Psoas muscle (tissue), 8 donors: Measurements from ENCODE around the gene TAOK2. TPM values are rescaled to one million over a fixed set of nuclear protein-coding genes. Genes with fewer than 3 reads are reported as not detected.
A peak's percentile ranks its signal among the peaks of the same experiment; 100 is the strongest.
"Not testable (repeated sequence)": the region's sequence is repeated elsewhere in the genome, so short reads cannot be mapped to it uniquely, and the experiment has no call there.

Experiments
- ATAC-seq, 4 donors: fragments of 200-7000 bp; cut with Tn5 transposase; one replicate each; pipeline ENCODE4 v1.9.1; 2020; ENCODE audit warnings: moderate library complexity in 3 of 4, mild to moderate bottlenecking in 2 of 4
- DNase-seq, 2 donors: peaks; one replicate each; pipeline ENCODE4 v3.0.0-alpha.2; 2020
- H3K27ac ChIP-seq: fragments of 200-600 bp; one replicate; pipeline ENCODE4 v1.8.0; 2022
- H3K27me3 ChIP-seq, 3 donors: fragments of 200-600 bp in 1 of 3; one replicate each; pipeline versions ENCODE4 v1.6.1 to v1.8.0; 2013 to 2022; ENCODE audit warnings: low read length in 2 of 3, mild to moderate bottlenecking in 2 of 3, moderate library complexity in 1 of 3; ENCODE audit not compliant: insufficient read depth in 3 of 3
- H3K36me3 ChIP-seq, 2 donors: fragments of 200-600 bp in 1 of 2; one replicate each; pipeline versions ENCODE4 v1.6.1 to v1.8.0; 2013 to 2022; ENCODE audit warnings: low read depth in 1 of 2, mild to moderate bottlenecking in 1 of 2, moderate library complexity in 1 of 2; ENCODE audit not compliant: insufficient read depth in 1 of 2
- H3K4me1 ChIP-seq: fragments of 200-600 bp; one replicate; pipeline ENCODE4 v1.8.0; 2022
- H3K4me3 ChIP-seq: fragments of 200-600 bp; one replicate; pipeline ENCODE4 v1.8.0; 2022; ENCODE audit warnings: mild to moderate bottlenecking
- H3K9me3 ChIP-seq: fragments of 200-600 bp; one replicate; pipeline ENCODE4 v1.8.0; 2022
- CTCF ChIP-seq: fragments of 200-600 bp; IDR thresholded peaks from one replicate; pipeline ENCODE4 v1.8.0; 2022; ENCODE audit warnings: antibody characterized with exemption
- WGBS, 3 donors: extraction: QIAGEN DNeasy Blood & Tissue Kit; methylation state at CpG; one replicate each; pipeline versions ENCODE4 v1.1.6 to v1.1.7; 2013; 5-methylcytosine and 5-hydroxymethylcytosine counted together
- intact Hi-C, 2 donors: fragments of 100-400 bp; cut with DNase I; formaldehyde crosslinking; loops; one replicate each; pipeline versions ENCODE4 v1.11.0 to v1.14.2; 2022
- polyA plus RNA-seq, 3 donors: library from polyadenylated mRNA; stranded (reverse); fragments of 200-250 nt; gene quantifications; one replicate each; pipeline ENCODE4 v1.2.3, GENCODE V29; 2013
- total RNA-seq, 4 donors: library from RNA; stranded (reverse); fragmentation: NEBNext Ultra II Directional in 2 of 4; extraction: Animal tissue kit (Norgen Biotek cat#: 25700) in 2 of 4; gene quantifications; one replicate each; pipeline versions ENCODE4 v1.2.1 to v1.2.4, GENCODE V29; 2021 to 2023
- donor health status: healthy with polysubstance abuse.
- donor health status: DM: no; HTN: no; CAD: no; lungs with moderate emphysema.
- donor health status: Bipolar disorder and iron deficiency.
- donor health status: healthy.
- donor health status: DM: yes; HTN: yes; CAD: no.
- donor health status: DM: no; HTN: no; CAD: no.
- donor health status: DM: no; HTN: no; CAD: no.
- donor health status: DM: yes; HTN: yes; CAD: no.

The TAOK2 gene
- total and polyA plus RNA-seq, 7 donors, result 15.7 to 30.2 (median 21.8) TPM

- H3K27ac ChIP-seq, result peak overlapping the region; percentile 90
- 1 to 2% (median 2%) methylated on average over 12 of the region's 12 CpGs for WGBS, 3 donors
- H3K27me3 ChIP-seq, result no peaks in the 10 kb centered on the region
- H3K36me3 ChIP-seq, result peaks cover 4 to 20% of the 10 kb centered on the region in 2 donors
- H3K4me1 ChIP-seq, result peaks cover 27% of the 10 kb centered on the region
- intact Hi-C loops, result loop anchor here (5.0 kb wide), 3 partner anchors 36 to 51 kb away; partner anchors contain the start of genes TAOK2 (in 1 of the 2) and TMEM219 (in 1 of the 2)
- H3K4me3 ChIP-seq, result peak overlapping the region; percentile 99
- no peak for TF ChIP-seq CTCF
- ATAC-seq (peak; percentile 11 to 52 (median 34)), DNase-seq (no peak)
- no peaks in the 10 kb centered on the region for H3K9me3 ChIP-seq
Observed at GRCh38 chr16:29926711-29927052, 47.0 kb upstream of the TAOK2 start.

- ATAC-seq (no peak), DNase-seq (no peak)
- H3K27me3 ChIP-seq, result no peaks in the 10 kb centered on the region
- no peak for TF ChIP-seq CTCF
- H3K4me1 ChIP-seq, result peaks cover 27% of the 10 kb centered on the region
- no peaks in the 10 kb centered on the region for H3K9me3 ChIP-seq
- WGBS, 3 donors, result 45 to 55% (median 47%) methylated on average over 12 of the region's 12 CpGs
- H3K27ac ChIP-seq, result peak overlapping the region; percentile 90
- intact Hi-C loops, result loop anchor here (5.0 kb wide), 3 partner anchors 35 to 50 kb away; partner anchors contain the start of genes TAOK2 (in 1 of the 2) and TMEM219 (in 1 of the 2)
- peak overlapping the region; percentile 99 for H3K4me3 ChIP-seq
- peaks cover 4 to 14% of the 10 kb centered on the region in 2 donors for H3K36me3 ChIP-seq
Observed at GRCh38 chr16:29927070-29927905, 46.4 kb upstream of the TAOK2 start.

- intact Hi-C loops, result loop anchor here in 1 of 2 donors (10.0 kb wide), 1 partner anchor 307 kb away; no protein-coding TSS in a partner anchor
- not testable (repeated sequence) for ATAC-seq, DNase-seq, H3K36me3 ChIP-seq, H3K4me3 ChIP-seq, H3K4me1 ChIP-seq, H3K27me3 ChIP-seq, H3K9me3 ChIP-seq, H3K27ac ChIP-seq
- 87 to 90% (median 89%) methylated on average over 2 of the region's 2 CpGs for WGBS, 3 donors
Observed at GRCh38 chr16:29931750-29932149, 41.9 kb upstream of the TAOK2 start.

- Histone ChIP-seq H3K27ac (no peak overlapping the region), H3K4me1 (peaks cover 9% of the 10 kb centered on the region), H3K4me3 (no peak overlapping the region), H3K36me3 (no peaks in the 10 kb centered on the region), H3K9me3 (no peaks in the 10 kb centered on the region), H3K27me3 (peaks cover 0 to 4% (median 0%) of the 10 kb centered on the region in 3 donors)
- intact Hi-C loops, result no loop called here
- DNase-seq, result no peak
- no peak for TF ChIP-seq CTCF
- 44 to 60% (median 51%) methylated on average over 4 of the region's 4 CpGs for WGBS, 3 donors
- ATAC-seq, result no peak
Observed at GRCh38 chr16:29940656-29941055, 33.0 kb upstream of the TAOK2 start.
